SH-SY5Y (cell line): Measurements from ENCODE around the gene RAB6B.

ENCODE experiments used
- GATA2 ChIP-seq: IDR thresholded peaks from 2 replicates; pipeline ENCODE4 v1.6.1; 2011; ENCODE audit warnings: mild to moderate bottlenecking, low read depth, low read length
- GATA3 ChIP-seq: IDR thresholded peaks from 2 replicates; pipeline ENCODE4 v1.6.1; 2011; ENCODE audit warnings: low read depth, mild to moderate bottlenecking, low read length, moderate library complexity

DNA sequence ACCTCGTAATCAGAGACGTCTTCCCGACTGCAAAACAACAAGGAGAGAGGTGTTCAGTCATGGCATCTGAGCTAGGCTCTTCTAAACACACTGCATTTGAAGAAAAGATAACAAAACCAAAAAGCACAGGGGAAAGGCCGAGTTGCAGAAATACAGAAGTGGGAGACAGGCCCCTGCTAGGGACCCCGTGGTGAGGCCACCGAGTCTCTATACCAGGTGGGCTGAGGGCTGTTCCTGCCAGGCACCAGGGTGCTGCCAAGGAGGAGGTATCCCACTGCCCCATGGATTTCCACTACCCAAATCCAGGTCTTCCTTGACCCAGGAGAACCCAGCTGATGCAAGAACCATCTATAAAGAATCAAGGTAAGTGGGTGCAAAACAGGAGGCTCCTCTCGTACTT is 31.1 kb downstream of the RAB6B start:
- TF ChIP-seq GATA3 (no peak), GATA2 (no peak)
